Activated CD4-positive, alpha-beta T cell treated with anti-CD3 and anti-CD28 coated beads, Interleukin-2, amount 50 U/mL, for 16 hours (primary cell): ENCODE measurements around the gene SMARCB1.

Experiments used
- DNase-seq: peaks from one replicate; pipeline ENCODE4 v3.0.0-alpha.2; 2020

The SMARCB1 gene

GRCh38 chr22:23786752-23787599 lies at the start of gene SMARCB1:
Gene SMARCB1 (plus strand): TSS chr22:23786966. CDS start chr22:23787170, 204 bp downstream.
- DNase-seq, result peak; percentile 89

GRCh38 chr22:23737696-23738095 lies 49.1 kb upstream of the SMARCB1 start:
- DNase-seq, result no peak

GRCh38 chr22:23742505-23743264 lies 44.1 kb upstream of the SMARCB1 start:
- no peak for DNase-seq

- DNase-seq, result no peak
Observed at GRCh38 chr22:23743303-23743705, 43.5 kb upstream of the SMARCB1 start.

- DNase-seq, result no peak
Observed at GRCh38 chr22:23744001-23744400, 42.8 kb upstream of the SMARCB1 start.

- DNase-seq, result no peak
Observed at GRCh38 chr22:23744485-23744884, 42.3 kb upstream of the SMARCB1 start.

GRCh38 chr22:23745791-23746190 lies 41.0 kb upstream of the SMARCB1 start:
- no peak for DNase-seq

GRCh38 chr22:23749841-23750301 lies 36.9 kb upstream of the SMARCB1 start:
- no peak for DNase-seq

GRCh38 chr22:23750367-23750713 lies 36.4 kb upstream of the SMARCB1 start:
- DNase-seq, result no peak

GRCh38 chr22:23750714-23751440 lies 35.9 kb upstream of the SMARCB1 start, which contains the start of gene ZNF70:
Gene ZNF70 (minus strand): TSS chr22:23751112. CDS start chr22:23745140, 5,972 bp downstream.
- DNase-seq, result peak; percentile 79

GRCh38 chr22:23751441-23751996 lies 35.2 kb upstream of the SMARCB1 start:
- no peak for DNase-seq

- DNase-seq, result no peak
Observed at GRCh38 chr22:23752090-23752691, 34.6 kb upstream of the SMARCB1 start.

GRCh38 chr22:23752750-23753149 lies 34.0 kb upstream of the SMARCB1 start:
- DNase-seq, result no peak

- no peak for DNase-seq
Observed at GRCh38 chr22:23753385-23753784, 33.4 kb upstream of the SMARCB1 start.

GRCh38 chr22:23754220-23754919 lies 32.4 kb upstream of the SMARCB1 start, which contains the start of gene VPREB3:
Gene VPREB3 (minus strand): TSS chr22:23754425. CDS start chr22:23754363, 62 bp downstream.
- no peak for DNase-seq

GRCh38 chr22:23754980-23755636 lies 31.7 kb upstream of the SMARCB1 start:
- DNase-seq, result no peak

GRCh38 chr22:23755711-23756110 lies 31.1 kb upstream of the SMARCB1 start:
- no peak for DNase-seq

- DNase-seq, result no peak
Observed at GRCh38 chr22:23756891-23757290, 29.9 kb upstream of the SMARCB1 start.

- DNase-seq, result no peak
Observed at GRCh38 chr22:23759566-23759965, 27.2 kb upstream of the SMARCB1 start.

GRCh38 chr22:23760056-23760455 lies 26.7 kb upstream of the SMARCB1 start:
- DNase-seq, result no peak
